WTC11 (cell line): Measurements from ENCODE around the gene SNCA. TPM values are rescaled to one million over a fixed set of nuclear protein-coding genes. Genes with fewer than 3 reads are reported as not detected.

ENCODE experiments used
- ATAC-seq: fragments of 200-7000 bp; cut with Tn5 transposase; 2 replicates; pipeline ENCODE4 v1.10.0; 2021; ENCODE audit warnings: mild to moderate bottlenecking, moderate library complexity
- CTCF ChIA-PET: fragments of 300-600 bp; sonication (Branson Sonifier 250); formaldehyde crosslinking; loops from one replicate; lab custom pipeline; 2021; ENCODE audit warnings: antibody characterized with exemption; lab: Charles Lee
- POLR2A ChIA-PET: fragments of 350-600 bp; sonication (Branson Sonifier 250); formaldehyde crosslinking; loops from one replicate; lab custom pipeline; 2021; ENCODE audit warnings: antibody characterized with exemption; lab: Charles Lee
- DNase-seq: peaks from one replicate; pipeline ENCODE4 v3.0.0; 2021; ENCODE audit warnings: low spot score
- H3K27ac Mint-ChIP-seq: 2 replicates; pipeline ENCODE4 v1.8.0; 2021; ENCODE audit warnings: mixed read lengths
- H3K27me3 Mint-ChIP-seq: 2 replicates; pipeline ENCODE4 v1.8.0; 2021; ENCODE audit warnings: low read depth, mild to moderate bottlenecking, moderate library complexity, mixed read lengths
- H3K36me3 Mint-ChIP-seq: 2 replicates; pipeline ENCODE4 v1.8.0; 2021; ENCODE audit warnings: mixed read lengths
- H3K4me1 Mint-ChIP-seq: 2 replicates; pipeline ENCODE4 v1.8.0; 2022; ENCODE audit warnings: mixed read lengths
- H3K4me3 Mint-ChIP-seq: 2 replicates; pipeline ENCODE4 v1.8.0; 2021; ENCODE audit warnings: mild to moderate bottlenecking, moderate library complexity, mixed read lengths
- H3K9me3 Mint-ChIP-seq: 2 replicates; pipeline ENCODE4 v1.8.0; 2021; ENCODE audit warnings: mixed read lengths
- ATF1 ChIP-seq: sonication (generic); formaldehyde crosslinking; IDR thresholded peaks from 2 replicates; pipeline ENCODE4 v1.8.1; 2023; ENCODE audit warnings: mild to moderate bottlenecking, moderate library complexity, missing genetic modification reagents
- ATF6 ChIP-seq: sonication (generic); formaldehyde crosslinking; IDR thresholded peaks from 2 replicates; pipeline ENCODE4 v1.8.1; 2023; ENCODE audit warnings: mild to moderate bottlenecking, missing genetic modification reagents
- CBFB ChIP-seq: sonication (generic); formaldehyde crosslinking; IDR thresholded peaks from 2 replicates; pipeline ENCODE4 v1.8.1; 2022; ENCODE audit warnings: mild to moderate bottlenecking, low read depth, missing genetic modification reagents
- ELF4 ChIP-seq: sonication (generic); formaldehyde crosslinking; IDR thresholded peaks from 2 replicates; pipeline ENCODE4 v1.8.1; 2022; ENCODE audit warnings: low read depth, mild to moderate bottlenecking, moderate library complexity, missing genetic modification reagents
- FOXP4 ChIP-seq: sonication (generic); formaldehyde crosslinking; IDR thresholded peaks from 2 replicates; pipeline ENCODE4 v1.8.0; 2022; ENCODE audit warnings: mild to moderate bottlenecking, missing genetic modification reagents
- HMGA2 ChIP-seq: fragments of 250-450 bp; sonication (Bioruptor Pico); IDR thresholded peaks from 2 replicates; pipeline ENCODE4 v1.4.0; 2021; ENCODE audit warnings: mild to moderate bottlenecking, moderate library complexity
- HMGXB4 ChIP-seq: sonication (generic); formaldehyde crosslinking; IDR thresholded peaks from 2 replicates; pipeline ENCODE4 v1.8.1; 2023; ENCODE audit warnings: mild to moderate bottlenecking, moderate library complexity, missing genetic modification reagents
- IRF2 ChIP-seq: sonication (generic); formaldehyde crosslinking; IDR thresholded peaks from 2 replicates; pipeline ENCODE4 v1.8.0; 2022; ENCODE audit warnings: low read depth, missing genetic modification reagents, borderline replicate concordance
- JAZF1 ChIP-seq: fragments of 250-450 bp; sonication (Bioruptor Pico); IDR thresholded peaks from 2 replicates; pipeline ENCODE4 v1.9.0; 2021; ENCODE audit warnings: moderate library complexity, mild to moderate bottlenecking, inconsistent platforms
- JUN ChIP-seq: sonication (generic); formaldehyde crosslinking; IDR thresholded peaks from 2 replicates; pipeline ENCODE4 v1.8.0; 2023; ENCODE audit warnings: mild to moderate bottlenecking, missing genetic modification reagents
- MAX ChIP-seq: sonication (generic); formaldehyde crosslinking; IDR thresholded peaks from 2 replicates; pipeline ENCODE4 v1.8.0; 2022; ENCODE audit warnings: mild to moderate bottlenecking, missing genetic modification reagents
- NFE2L1 ChIP-seq: sonication (generic); formaldehyde crosslinking; IDR thresholded peaks from 2 replicates; pipeline ENCODE4 v1.8.1; 2023; ENCODE audit warnings: missing genetic modification reagents
- NR1H2 ChIP-seq: sonication (generic); formaldehyde crosslinking; IDR thresholded peaks from 2 replicates; pipeline ENCODE4 v1.9.0; 2021; ENCODE audit warnings: mild to moderate bottlenecking, moderate library complexity, missing genetic modification reagents
- OVOL2 ChIP-seq: fragments of 250-450 bp; sonication (Bioruptor Pico); IDR thresholded peaks from 2 replicates; pipeline ENCODE4 v1.9.0; 2021; ENCODE audit warnings: mild to moderate bottlenecking, borderline replicate concordance
- TCF7 ChIP-seq: sonication (generic); formaldehyde crosslinking; IDR thresholded peaks from 2 replicates; pipeline ENCODE4 v1.8.0; 2022; ENCODE audit warnings: mild to moderate bottlenecking, low read depth, missing genetic modification reagents, moderate library complexity
- TEAD4 ChIP-seq: sonication (generic); formaldehyde crosslinking; IDR thresholded peaks from 2 replicates; pipeline ENCODE4 v1.8.0; 2022; ENCODE audit warnings: mild to moderate bottlenecking, missing genetic modification reagents
- USF1 ChIP-seq: sonication (generic); formaldehyde crosslinking; IDR thresholded peaks from 2 replicates; pipeline ENCODE4 v1.8.0; 2022; ENCODE audit warnings: mild to moderate bottlenecking, missing genetic modification reagents
- ZNF671 ChIP-seq: fragments of 250-450 bp; sonication (Bioruptor Pico); IDR thresholded peaks from 2 replicates; pipeline ENCODE4 v1.8.0; 2021; ENCODE audit warnings: mild to moderate bottlenecking
- total RNA-seq: library from RNA; stranded (reverse); gene quantifications from 3 replicates; pipeline ENCODE4 v1.2.3, GENCODE V29; 2021
- TF ChIP-seq, protein P1 (sequence below): sonication (generic); formaldehyde crosslinking; IDR thresholded peaks from 2 replicates; pipeline ENCODE4 v1.8.0; 2023; ENCODE audit warnings: missing genetic modification reagents
- TF ChIP-seq, protein P2 (sequence below): sonication (generic); formaldehyde crosslinking; IDR thresholded peaks from 2 replicates; pipeline ENCODE4 v1.8.1; 2022; ENCODE audit warnings: mild to moderate bottlenecking, missing genetic modification reagents, moderate library complexity, borderline replicate concordance

The SNCA gene
- total RNA-seq, 1 experiment from 2014 or later = 15.0 TPM

DNA sequence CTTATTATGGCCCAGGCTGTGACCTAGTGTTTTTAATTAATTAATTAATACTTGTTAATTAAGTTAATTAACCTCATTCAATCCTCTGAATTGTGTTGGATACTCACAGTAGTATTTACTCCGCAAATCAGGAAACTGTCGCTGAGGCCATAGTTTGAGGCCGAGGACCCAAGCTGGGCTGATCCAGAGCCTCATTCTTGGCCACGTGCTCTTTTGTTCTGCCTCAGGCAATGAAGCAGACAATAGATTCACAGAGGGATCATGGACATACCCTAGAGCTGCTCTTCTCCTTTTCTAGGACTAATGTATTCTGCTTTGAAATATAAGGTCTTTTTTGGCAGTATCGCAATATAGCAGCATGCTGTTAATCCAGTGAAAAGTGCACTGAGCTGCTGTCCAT is 24.0 kb upstream of the SNCA start:
- TF ChIP-seq TCF7 (CRISPR knock-in tag) = no peak
- TF ChIP-seq, protein P1, sequence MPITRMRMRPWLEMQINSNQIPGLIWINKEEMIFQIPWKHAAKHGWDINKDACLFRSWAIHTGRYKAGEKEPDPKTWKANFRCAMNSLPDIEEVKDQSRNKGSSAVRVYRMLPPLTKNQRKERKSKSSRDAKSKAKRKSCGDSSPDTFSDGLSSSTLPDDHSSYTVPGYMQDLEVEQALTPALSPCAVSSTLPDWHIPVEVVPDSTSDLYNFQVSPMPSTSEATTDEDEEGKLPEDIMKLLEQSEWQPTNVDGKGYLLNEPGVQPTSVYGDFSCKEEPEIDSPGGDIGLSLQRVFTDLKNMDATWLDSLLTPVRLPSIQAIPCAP (CRISPR knock-in tag) = no peak
- no peak for TF ChIP-seq USF1 (CRISPR knock-in tag)
- no peak for TF ChIP-seq ELF4 (CRISPR knock-in tag)
- no peak for TF ChIP-seq ATF1
- TF ChIP-seq CBFB (CRISPR knock-in tag) = no peak
- TF ChIP-seq NFE2L1 (CRISPR knock-in tag) = no peak
- no peak for TF ChIP-seq JAZF1 (CRISPR knock-in tag)
- TF ChIP-seq OVOL2 (CRISPR knock-in tag) = no peak
- no peak for TF ChIP-seq JUN
- TF ChIP-seq, protein P2, sequence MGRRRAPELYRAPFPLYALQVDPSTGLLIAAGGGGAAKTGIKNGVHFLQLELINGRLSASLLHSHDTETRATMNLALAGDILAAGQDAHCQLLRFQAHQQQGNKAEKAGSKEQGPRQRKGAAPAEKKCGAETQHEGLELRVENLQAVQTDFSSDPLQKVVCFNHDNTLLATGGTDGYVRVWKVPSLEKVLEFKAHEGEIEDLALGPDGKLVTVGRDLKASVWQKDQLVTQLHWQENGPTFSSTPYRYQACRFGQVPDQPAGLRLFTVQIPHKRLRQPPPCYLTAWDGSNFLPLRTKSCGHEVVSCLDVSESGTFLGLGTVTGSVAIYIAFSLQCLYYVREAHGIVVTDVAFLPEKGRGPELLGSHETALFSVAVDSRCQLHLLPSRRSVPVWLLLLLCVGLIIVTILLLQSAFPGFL = no peak
- TF ChIP-seq FOXP4 (CRISPR knock-in tag) = no peak
- no peak for TF ChIP-seq TEAD4
- TF ChIP-seq NR1H2 (CRISPR knock-in tag) = no peak
- TF ChIP-seq ZNF671 (CRISPR knock-in tag) = no peak
- no peak for TF ChIP-seq ATF6 (CRISPR knock-in tag)
- no peak for TF ChIP-seq HMGXB4 (CRISPR knock-in tag)
- POLR2A ChIA-PET = no interaction called here
- DNase-seq (no peak), ATAC-seq (no peak)
- CTCF ChIA-PET = no interaction called here
- Mint-ChIP-seq H3K27ac (no peak overlapping the region), H3K4me3 (no peak overlapping the region), H3K9me3 (peaks cover 21% of the 10 kb centered on the region), H3K4me1 (no peaks in the 10 kb centered on the region), H3K27me3 (peaks cover 3% of the 10 kb centered on the region; the same call in 1 of the 2 replicates), H3K36me3 (peaks cover 11% of the 10 kb centered on the region)

DNA sequence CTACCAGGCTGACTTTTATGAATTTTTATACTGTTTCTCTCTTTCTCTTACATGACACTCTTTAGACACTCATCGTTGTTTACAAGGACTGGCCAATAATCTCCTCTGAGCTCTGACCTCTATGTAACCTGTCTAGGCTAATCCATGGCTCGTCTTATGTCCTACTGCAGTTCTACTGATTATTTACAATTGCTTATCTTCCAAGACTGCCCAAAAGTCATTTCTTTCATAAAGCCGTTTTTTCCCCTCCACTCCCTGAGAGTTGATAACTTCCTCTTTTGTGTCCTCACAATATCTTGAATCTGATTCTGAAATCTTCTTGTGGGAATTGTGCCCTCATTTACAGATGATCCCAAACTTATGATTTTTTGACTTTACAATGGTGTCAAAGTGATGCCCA is 18.3 kb upstream of the SNCA start:
- DNase-seq = no peak
- no peak overlapping the region for H3K4me3 Mint-ChIP-seq
- no peak for TF ChIP-seq MAX (CRISPR knock-in tag)
- no peak for TF ChIP-seq IRF2 (CRISPR knock-in tag)
- TF ChIP-seq HMGA2 = no peak
- TF ChIP-seq, all 79 proteins: peak for 0
- CTCF ChIA-PET = no interaction called here
- Mint-ChIP-seq H3K27me3 (peaks cover 3% of the 10 kb centered on the region), H3K4me1 (no peaks in the 10 kb centered on the region), H3K36me3 (peaks cover 27% of the 10 kb centered on the region), H3K9me3 (peaks cover 52% of the 10 kb centered on the region), H3K27ac (no peak overlapping the region)
- POLR2A ChIA-PET = no interaction called here
- ATAC-seq = no peak
